Measurements from ENCODE around the gene TRANK1.

- TF ChIP-seq CTCF (conservative IDR thresholded peaks at IDR 0.05; ENCODE audit: low read depth in 2 of 2): no peak
- no peak for TF ChIP-seq POLR2AphosphoS5 (IDR thresholded peaks at IDR 0.05; ENCODE audit: low read depth)
- no peak for TF ChIP-seq EZH2 (IDR thresholded peaks at IDR 0.05; ENCODE audit: low read depth, unreplicated experiment)
- no peak for TF ChIP-seq CREB1 (CRISPR knock-in tag; IDR thresholded peaks at IDR 0.05; ENCODE audit: low read depth)
- TF ChIP-seq EZH2phosphoT487 (IDR thresholded peaks at IDR 0.05; ENCODE audit: unreplicated experiment): no peak
- TF ChIP-seq ZNF114 (CRISPR knock-in tag; IDR thresholded peaks at IDR 0.05): no peak
- TF ChIP-seq ETS1 (IDR thresholded peaks at IDR 0.05): no peak
- TF ChIP-seq JUNB (IDR thresholded peaks at IDR 0.05; ENCODE audit: unreplicated experiment): no peak
- no peak for TF ChIP-seq REST (IDR thresholded peaks at IDR 0.05; ENCODE audit: unreplicated experiment)
- no peak for TF ChIP-seq ZNF331 (CRISPR knock-in tag; IDR thresholded peaks at IDR 0.05; ENCODE audit: low read depth)
- no peak for TF ChIP-seq NANOG (IDR thresholded peaks at IDR 0.05; ENCODE audit: borderline replicate concordance)
Measured at GRCh38 chr3:36933540-36934296, 11.1 kb downstream of the TRANK1 start.
